Fibroblast of villous mesenchyme (primary cell): ENCODE results near the gene PHF19. TPM values are rescaled to one million over a fixed set of nuclear protein-coding genes. Genes with fewer than 3 reads are reported as not detected.

Experiments
- DNase-seq: peaks from one replicate; pipeline ENCODE4 v3.0.0-alpha.2; 2010; ENCODE audit warnings: low read depth
- H3K4me3 ChIP-seq: 2 replicates; pipeline ENCODE4 v1.5.1; 2011; ENCODE audit warnings: low read depth, mild to moderate bottlenecking, low read length
- total RNA-seq: library from RNA; depleted of rRNA; stranded (reverse); fragments of >200 nt; gene quantifications from 2 replicates; pipeline ENCODE4 v1.2.3, GENCODE V29; 2012
- TF ChIP-seq, protein P1 (sequence below): IDR thresholded peaks from 2 replicates; pipeline ENCODE4 v1.5.1; 2012; ENCODE audit warnings: low read depth, mild to moderate bottlenecking, low read length; ENCODE audit not compliant: insufficient read depth

Gene PHF19
- total RNA-seq, 1 donor: 35.8 TPM

DNA sequence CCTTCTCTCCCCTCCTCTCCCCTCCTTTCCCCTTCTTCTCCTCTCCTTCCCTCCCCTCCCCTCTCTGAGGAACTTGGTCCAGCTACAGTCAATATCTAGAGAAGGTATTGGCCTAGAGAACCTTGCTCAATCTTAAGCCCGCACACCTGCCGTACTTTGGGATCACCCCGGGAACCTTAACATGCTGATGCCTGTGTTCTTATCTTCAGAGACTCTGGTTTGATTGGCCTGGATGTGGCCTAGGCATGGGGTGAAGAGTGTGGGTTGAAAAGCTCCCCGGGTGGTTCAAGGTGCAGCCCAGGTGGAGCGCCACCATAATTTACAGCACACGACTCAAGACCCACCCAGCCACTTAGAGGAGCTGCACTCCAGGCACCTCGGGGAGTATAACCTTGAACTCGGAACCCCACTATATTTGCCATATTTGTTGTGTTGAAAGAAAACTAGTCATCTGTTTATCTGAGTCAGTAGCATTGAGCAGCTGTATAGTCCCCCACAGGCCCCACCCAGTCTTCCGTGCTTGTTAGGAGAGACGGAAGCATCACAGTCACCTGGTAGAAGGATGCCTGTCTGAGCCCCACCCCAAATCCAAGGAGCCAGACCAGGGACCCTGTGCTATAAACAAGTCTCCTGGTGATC, 14.4 kb upstream of the PHF19 start:
- no peak overlapping the region for H3K4me3 ChIP-seq
- TF ChIP-seq, protein P1, sequence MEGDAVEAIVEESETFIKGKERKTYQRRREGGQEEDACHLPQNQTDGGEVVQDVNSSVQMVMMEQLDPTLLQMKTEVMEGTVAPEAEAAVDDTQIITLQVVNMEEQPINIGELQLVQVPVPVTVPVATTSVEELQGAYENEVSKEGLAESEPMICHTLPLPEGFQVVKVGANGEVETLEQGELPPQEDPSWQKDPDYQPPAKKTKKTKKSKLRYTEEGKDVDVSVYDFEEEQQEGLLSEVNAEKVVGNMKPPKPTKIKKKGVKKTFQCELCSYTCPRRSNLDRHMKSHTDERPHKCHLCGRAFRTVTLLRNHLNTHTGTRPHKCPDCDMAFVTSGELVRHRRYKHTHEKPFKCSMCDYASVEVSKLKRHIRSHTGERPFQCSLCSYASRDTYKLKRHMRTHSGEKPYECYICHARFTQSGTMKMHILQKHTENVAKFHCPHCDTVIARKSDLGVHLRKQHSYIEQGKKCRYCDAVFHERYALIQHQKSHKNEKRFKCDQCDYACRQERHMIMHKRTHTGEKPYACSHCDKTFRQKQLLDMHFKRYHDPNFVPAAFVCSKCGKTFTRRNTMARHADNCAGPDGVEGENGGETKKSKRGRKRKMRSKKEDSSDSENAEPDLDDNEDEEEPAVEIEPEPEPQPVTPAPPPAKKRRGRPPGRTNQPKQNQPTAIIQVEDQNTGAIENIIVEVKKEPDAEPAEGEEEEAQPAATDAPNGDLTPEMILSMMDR: no peak
- peak; percentile 55 for DNase-seq

DNA sequence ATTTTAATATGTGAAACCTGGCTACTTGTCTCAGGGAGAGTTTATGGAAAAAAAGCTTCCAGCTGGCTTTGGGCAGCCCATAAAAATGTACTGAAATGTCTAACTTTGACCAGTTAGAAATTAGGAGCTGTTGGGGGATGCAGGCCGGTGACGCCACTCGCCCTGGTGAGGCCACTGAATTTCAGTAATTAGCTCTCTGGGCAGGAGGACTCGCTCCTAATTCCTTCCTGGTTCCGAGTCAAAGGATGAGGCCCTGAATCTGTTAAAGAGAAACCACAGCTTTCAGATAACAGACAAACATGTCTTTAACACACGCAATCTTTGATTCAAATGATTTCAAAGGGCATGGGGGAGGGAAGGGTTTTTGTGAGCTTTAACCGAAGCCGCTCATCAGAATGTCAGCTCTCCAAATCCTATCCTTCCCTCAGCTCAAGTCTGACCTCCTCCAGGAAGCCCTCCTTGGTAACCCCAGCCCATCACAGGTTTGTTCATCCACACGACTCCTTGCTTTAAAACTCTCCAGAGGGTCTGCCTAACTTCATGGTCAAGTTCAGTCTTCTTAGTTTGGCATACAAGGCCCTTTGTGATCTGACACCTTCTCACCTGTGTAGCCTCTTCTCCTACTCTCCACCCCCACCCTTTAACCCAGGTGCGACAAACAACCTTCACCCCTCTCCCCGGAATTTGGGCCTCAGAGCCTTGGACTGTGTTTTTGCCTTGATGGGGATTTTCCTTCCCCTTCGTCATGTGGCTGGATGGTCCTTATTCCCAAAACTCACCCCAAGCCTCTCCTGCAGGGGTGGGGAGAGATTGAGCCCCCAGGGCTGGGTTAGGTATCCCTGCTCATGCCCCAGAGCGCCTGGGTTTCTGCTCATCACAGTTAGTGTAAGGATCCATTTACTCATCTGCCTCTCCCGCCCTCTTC, 13.6 kb upstream of the PHF19 start:
- no peak overlapping the region for H3K4me3 ChIP-seq
- DNase-seq: peak; percentile 97
- TF ChIP-seq, protein P1: no peak

DNA sequence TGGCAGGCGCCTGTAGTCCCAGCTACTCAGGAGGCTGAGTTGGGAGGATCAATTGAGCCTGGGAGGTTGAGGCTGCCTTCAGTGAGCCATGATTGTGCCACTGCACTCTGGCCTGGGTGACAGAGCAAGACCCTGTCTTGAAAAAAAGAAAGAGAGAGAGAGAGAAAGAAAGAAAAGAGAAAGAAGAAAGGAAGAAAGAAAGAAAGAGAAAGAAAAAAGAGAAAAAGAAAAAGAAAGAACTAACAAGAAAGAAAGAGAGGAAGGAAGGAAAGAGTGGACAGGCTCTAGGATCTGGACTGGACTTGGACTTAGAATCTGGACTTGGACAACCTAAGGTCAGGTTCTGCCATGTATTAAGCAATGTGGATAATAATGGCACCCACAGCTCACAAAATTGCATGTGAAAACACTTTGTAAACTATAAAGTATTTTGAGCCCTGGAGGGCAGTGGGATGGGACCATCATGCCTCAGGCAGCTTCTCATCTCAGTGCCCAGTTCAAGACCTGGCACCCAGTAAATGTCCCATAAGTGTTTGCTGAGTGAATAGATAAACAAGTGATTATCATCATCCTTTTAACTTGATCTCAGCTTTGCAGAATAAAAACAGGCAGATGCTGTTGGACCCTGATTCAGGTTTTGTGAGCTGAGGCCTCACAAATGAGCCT, 12.8 kb upstream of the PHF19 start:
- H3K4me3 ChIP-seq: no peak overlapping the region
- no peak for DNase-seq
- TF ChIP-seq, protein P1: no peak

DNA sequence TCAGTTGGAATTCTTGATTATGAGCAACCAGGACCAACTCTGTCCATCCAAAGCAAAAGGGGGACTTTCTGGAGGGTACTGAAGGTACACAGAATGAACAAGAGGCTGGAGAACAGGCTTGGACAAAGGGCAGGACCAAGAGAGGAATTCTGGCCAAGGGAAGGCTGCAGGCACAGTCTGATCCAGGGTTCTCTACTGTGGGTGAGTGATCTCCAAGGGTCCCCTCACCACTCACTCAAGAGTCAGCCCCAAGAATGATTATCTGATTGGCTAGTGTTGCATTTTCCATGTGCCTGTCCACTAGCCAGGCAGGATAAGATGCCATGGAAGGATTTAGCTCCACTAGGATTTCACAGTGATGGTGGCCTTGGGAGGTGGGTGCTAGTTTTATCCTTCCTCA, 11.6 kb upstream of the PHF19 start:
- no peak for DNase-seq
- no peak overlapping the region for H3K4me3 ChIP-seq
- TF ChIP-seq, protein P1: no peak

DNA sequence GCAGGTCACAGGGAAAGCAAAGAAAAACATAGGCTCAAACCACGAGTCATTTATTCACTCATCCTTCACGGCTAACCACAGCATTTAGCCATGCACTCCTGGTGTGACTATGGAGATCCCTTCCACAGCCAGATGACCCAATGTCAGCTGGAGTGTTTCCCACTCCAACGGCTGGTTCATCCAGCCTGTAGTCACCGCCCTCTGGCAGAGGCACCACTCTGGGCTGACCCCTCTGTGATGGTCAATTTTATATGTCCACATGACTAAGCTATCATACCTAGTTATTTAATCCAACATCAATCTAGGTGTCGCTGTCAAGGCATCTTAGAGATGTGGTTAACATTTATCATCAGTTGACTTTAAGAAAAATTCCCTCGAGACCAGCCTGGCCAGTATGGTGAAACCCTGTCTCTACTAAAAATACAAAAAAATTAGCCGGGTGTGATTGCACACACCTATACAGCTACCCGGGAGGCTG, 9.5 kb upstream of the PHF19 start:
- H3K4me3 ChIP-seq: no peak overlapping the region
- peak; percentile 72 for DNase-seq
- TF ChIP-seq, protein P1: no peak

DNA sequence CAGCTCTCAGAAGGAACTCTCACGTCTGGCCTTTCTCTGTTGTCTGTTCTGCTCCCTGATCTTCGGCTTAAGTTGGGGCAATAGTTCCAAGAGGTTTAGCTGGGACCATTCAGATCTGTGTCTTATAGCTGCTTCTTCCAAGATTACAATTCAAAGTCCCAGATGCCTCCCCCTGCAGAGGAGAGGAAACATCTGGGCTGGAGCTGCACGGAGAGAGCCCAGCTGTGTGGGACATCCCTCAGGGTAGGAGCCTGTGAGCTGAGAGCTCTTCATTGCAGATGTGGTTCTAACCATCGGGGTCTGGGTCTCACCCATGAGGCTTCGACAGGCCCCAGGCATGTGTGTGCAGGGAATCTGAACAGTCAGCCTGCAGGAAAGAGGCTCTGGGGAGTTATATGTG, 9.0 kb upstream of the PHF19 start:
- TF ChIP-seq, protein P1: no peak
- DNase-seq: peak; percentile 86

More for the DNA sequence above, 9.0 kb upstream of the PHF19 start:
- no peak overlapping the region for H3K4me3 ChIP-seq
